ENCODE results near the gene IL33. TPM values are rescaled to one million over a fixed set of nuclear protein-coding genes. Genes with fewer than 3 reads are reported as not detected.

IL33 gene
- total RNA-seq, 1 experiment from 2014 or later, result not detected

GRCh38 chr9:6243746-6244145 lies 28.1 kb downstream of the IL33 start:
- DNase-seq (ENCODE audit: unreplicated experiment), result peak; percentile 11
- ChIA-PET CTCF (no interaction called here), POLR2A (interaction anchor here (0.6 kb wide), 1 partner anchor 322 kb away, joined by 3 read pairs; no protein-coding TSS in a partner anchor)
- no peaks in the 10 kb centered on the region for H3K36me3 Mint-ChIP-seq (ENCODE audit: insufficient read depth, unreplicated experiment)
- no peak overlapping the region for H3K4me3 Mint-ChIP-seq (ENCODE audit: unreplicated experiment)
- intact Hi-C loops (cut with micrococcal nuclease), result no loop called here
- H3K27ac Mint-ChIP-seq (ENCODE audit: low read depth, unreplicated experiment), result no peak overlapping the region
- H3K4me1 Mint-ChIP-seq (ENCODE audit: insufficient read depth, unreplicated experiment), result peaks cover 14% of the 10 kb centered on the region
- H3K27me3 Mint-ChIP-seq (ENCODE audit: insufficient read depth, unreplicated experiment), result no peaks in the 10 kb centered on the region
- no TSS peak for BruUV-seq (replicated peaks)
- no peak for TF ChIP-seq CTCF (IDR thresholded peaks at IDR 0.05; ENCODE audit: unreplicated experiment)
- no peaks in the 10 kb centered on the region for H3K9me3 Mint-ChIP-seq (ENCODE audit: unreplicated experiment)

- Mint-ChIP-seq H3K27ac (ENCODE audit: low read depth, unreplicated experiment) (no peak overlapping the region), H3K4me1 (ENCODE audit: insufficient read depth, unreplicated experiment) (no peaks in the 10 kb centered on the region), H3K36me3 (ENCODE audit: insufficient read depth, unreplicated experiment) (no peaks in the 10 kb centered on the region), H3K9me3 (ENCODE audit: unreplicated experiment) (no peaks in the 10 kb centered on the region), H3K4me3 (ENCODE audit: unreplicated experiment) (no peak overlapping the region), H3K27me3 (ENCODE audit: insufficient read depth, unreplicated experiment) (no peaks in the 10 kb centered on the region)
- intact Hi-C loops (cut with micrococcal nuclease), result no loop called here
- POLR2A ChIA-PET, result interaction anchor here (1.0 to 1.1 kb wide), 3 partner anchors 18 to 29 kb away, joined by 3 read pairs; no protein-coding TSS in a partner anchor
- CTCF ChIA-PET, result interaction anchor here (0.6 to 1.7 kb wide), 4 partner anchors 9 to 1365 kb away, joined by 3 to 4 read pairs (median 3); no protein-coding TSS in a partner anchor
- DNase-seq (ENCODE audit: unreplicated experiment), result no peak
- no TSS peak for BruUV-seq (replicated peaks)
- TF ChIP-seq CTCF (IDR thresholded peaks at IDR 0.05; ENCODE audit: unreplicated experiment), result no peak
These were observed 31.7 kb downstream of the IL33 start for GRCh38 chr9:6247266-6247665.

- TF ChIP-seq CTCF (IDR thresholded peaks at IDR 0.05; ENCODE audit: unreplicated experiment), result no peak
- no TSS peak for BruUV-seq (replicated peaks)
- no peak overlapping the region for H3K27ac Mint-ChIP-seq (ENCODE audit: low read depth, unreplicated experiment)
- ChIA-PET CTCF (interaction anchor here (0.7 kb wide), 1 partner anchor 76 kb away, joined by 3 read pairs; no protein-coding TSS in a partner anchor), POLR2A (interaction anchor here (0.6 kb wide), 1 partner anchor 1272 kb away, joined by 3 read pairs; no protein-coding TSS in a partner anchor)
- H3K4me1 Mint-ChIP-seq (ENCODE audit: insufficient read depth, unreplicated experiment), result peaks cover 4% of the 10 kb centered on the region
- no peaks in the 10 kb centered on the region for H3K36me3 Mint-ChIP-seq (ENCODE audit: insufficient read depth, unreplicated experiment)
- H3K9me3 Mint-ChIP-seq (ENCODE audit: unreplicated experiment), result no peaks in the 10 kb centered on the region
- H3K27me3 Mint-ChIP-seq (ENCODE audit: insufficient read depth, unreplicated experiment), result no peaks in the 10 kb centered on the region
- no peak overlapping the region for H3K4me3 Mint-ChIP-seq (ENCODE audit: unreplicated experiment)
- intact Hi-C loops (cut with micrococcal nuclease), result no loop called here
- no peak for DNase-seq (ENCODE audit: unreplicated experiment)
These were observed 53.3 kb downstream of the IL33 start for GRCh38 chr9:6268826-6269397.

DNA sequence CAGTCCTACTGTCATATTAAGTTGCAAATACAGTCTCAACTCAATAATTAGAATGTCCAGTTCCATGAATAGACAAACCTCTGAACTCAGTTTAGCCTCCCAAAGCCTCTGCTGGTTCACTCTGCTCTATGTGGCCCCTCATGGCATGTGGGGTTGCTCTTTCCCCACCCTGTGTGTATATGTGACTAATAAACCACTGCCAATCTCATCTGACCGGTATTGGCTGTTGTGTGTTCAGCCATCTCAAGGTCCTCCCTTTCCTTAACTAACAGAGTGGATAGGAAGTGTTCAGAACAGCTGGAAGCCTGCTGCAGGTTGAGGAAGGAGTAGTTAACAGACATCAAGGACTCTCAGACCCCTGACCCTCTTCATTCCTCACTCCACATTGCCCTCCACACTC lies 55.3 kb downstream of the IL33 start:
- no peaks in the 10 kb centered on the region for H3K9me3 Mint-ChIP-seq (ENCODE audit: unreplicated experiment)
- BruUV-seq (replicated peaks), result no TSS peak
- CTCF ChIA-PET, result interaction anchor here (0.8 kb wide), 1 partner anchor 217 kb away, joined by 3 read pairs; no protein-coding TSS in a partner anchor

More for the DNA sequence above, 55.3 kb downstream of the IL33 start:
- Mint-ChIP-seq H3K27me3 (ENCODE audit: insufficient read depth, unreplicated experiment) (no peaks in the 10 kb centered on the region), H3K27ac (ENCODE audit: low read depth, unreplicated experiment) (no peak overlapping the region), H3K36me3 (ENCODE audit: insufficient read depth, unreplicated experiment) (no peaks in the 10 kb centered on the region), H3K4me3 (ENCODE audit: unreplicated experiment) (no peak overlapping the region), H3K4me1 (ENCODE audit: insufficient read depth, unreplicated experiment) (peaks cover 4% of the 10 kb centered on the region)
- TF ChIP-seq CTCF (IDR thresholded peaks at IDR 0.05; ENCODE audit: unreplicated experiment), result no peak
- intact Hi-C loops (cut with micrococcal nuclease), result no loop called here
- POLR2A ChIA-PET, result interaction anchor here (1.5 kb wide), 1 partner anchor 32 kb away, joined by 6 read pairs; no protein-coding TSS in a partner anchor
- no peak for DNase-seq (ENCODE audit: unreplicated experiment)
